Upper lobe of left lung (tissue), 6 donors: Measurements from ENCODE around the gene MICAL3. TPM values are rescaled to one million over a fixed set of nuclear protein-coding genes. Genes with fewer than 3 reads are reported as not detected.
"Not testable (repeated sequence)": the region's sequence is repeated elsewhere in the genome, so short reads cannot be mapped to it uniquely, and the experiment has no call there.

Experiments used
- ATAC-seq, 2 donors: fragments of 200-7000 bp; cut with Tn5 transposase; one replicate each; pipeline ENCODE4 v1.9.1; 2022; ENCODE audit warnings: mild to moderate bottlenecking in 2 of 2, moderate library complexity in 2 of 2; ENCODE audit not compliant: low FRiP score in 2 of 2
- DNase-seq, 2 donors: peaks; one replicate each; pipeline ENCODE4 v3.0.0-alpha.2; 2019 to 2020
- H3K27ac ChIP-seq, 4 donors: fragments of 200-600 bp; sonication (generic); one replicate each; pipeline ENCODE4 v1.5.1; 2016 to 2019
- H3K27me3 ChIP-seq, 4 donors: fragments of 200-600 bp; sonication (generic); one replicate each; pipeline ENCODE4 v1.5.1; 2017 to 2019
- H3K36me3 ChIP-seq, 4 donors: fragments of 200-600 bp; sonication (generic); one replicate each; pipeline ENCODE4 v1.5.1; 2016 to 2019
- H3K4me1 ChIP-seq, 4 donors: fragments of 200-600 bp; sonication (generic); one replicate each; pipeline ENCODE4 v1.5.1; 2018 to 2019
- H3K4me3 ChIP-seq, 4 donors: fragments of 200-600 bp; sonication (generic); one replicate each; pipeline ENCODE4 v1.5.1; 2017 to 2019; ENCODE audit warnings: mild to moderate bottlenecking in 2 of 4, moderate library complexity in 1 of 4
- H3K9me3 ChIP-seq, 4 donors: fragments of 200-600 bp; sonication (generic); one replicate each; pipeline ENCODE4 v1.5.1; 2018 to 2019
- CTCF ChIP-seq, 6 experiments: fragments of 450-650 bp in 4 of 6; fragments of 200-600 bp in 2 of 6; sonication (generic) in 2 of 6; IDR thresholded peaks; one replicate each; pipeline ENCODE4 v1.5.1; 2016 to 2019; ENCODE audit warnings: antibody characterized with exemption in 6 of 6
- EP300 ChIP-seq, 4 donors: sonication (generic); formaldehyde crosslinking; IDR thresholded peaks; one replicate each; pipeline ENCODE4 v1.5.1; 2017; ENCODE audit warnings: antibody characterized with exemption in 4 of 4, control low read depth in 2 of 4
- POLR2A ChIP-seq, 4 donors: fragments of 450-650 bp; IDR thresholded peaks; one replicate each; pipeline ENCODE4 v1.5.1; 2016 to 2017; ENCODE audit warnings: antibody characterized with exemption in 4 of 4, mild to moderate bottlenecking in 2 of 4
- POLR2AphosphoS5 ChIP-seq, 2 donors: sonication (generic); formaldehyde crosslinking; IDR thresholded peaks; one replicate each; pipeline ENCODE4 v1.5.1; 2017; ENCODE audit warnings: antibody characterized with exemption in 2 of 2
- WGBS, 2 donors: methylation state at CpG; one replicate each; pipeline ENCODE4 v1.1.5; 2017 to 2018; 5-methylcytosine and 5-hydroxymethylcytosine counted together
- total RNA-seq, 6 donors: library from RNA; depleted of rRNA in 4 of 6; stranded (reverse); fragments of >200 nt in 4 of 6; gene quantifications; one replicate each; pipeline versions ENCODE4 v1.1.0 to v1.2.1, GENCODE V29; 2016 to 2021
- donor health status: DM: no; HTN: no; CAD: no; lungs with moderate emphysema.
- donor health status: DM: no; HTN: yes; CAD: no; lungs with severe emphysema.

MICAL3 gene
- total RNA-seq, 6 donors from 2014 or later, result 6.4 to 39.8 (median 23.4) TPM

GRCh38 chr22:17938484-17938924 is 85.9 kb downstream of the MICAL3 start:
- no peak overlapping the region for H3K4me3 ChIP-seq
- H3K27ac ChIP-seq, result no peak overlapping the region
- no peaks in the 10 kb centered on the region for H3K27me3 ChIP-seq
- no peak for TF ChIP-seq CTCF (IDR thresholded peaks at IDR 0.05)
- TF ChIP-seq POLR2A (IDR thresholded peaks at IDR 0.05), result no peak
- TF ChIP-seq EP300 (IDR thresholded peaks at IDR 0.05), result no peak
- TF ChIP-seq POLR2AphosphoS5 (IDR thresholded peaks at IDR 0.05), result no peak
- H3K4me1 ChIP-seq, result peaks cover 0 to 9% (median 0%) of the 10 kb centered on the region in 4 donors
- peak in 1 of 2 donors; percentile 18 for DNase-seq
- 75 to 83% methylated on average over 6 to 8 of the region's 8 CpGs for WGBS, 2 donors
- H3K36me3 ChIP-seq, result no peaks in the 10 kb centered on the region
- ATAC-seq, result peak in 1 of 2 donors; percentile 22
- no peaks in the 10 kb centered on the region for H3K9me3 ChIP-seq

GRCh38 chr22:17932457-17932856 is 91.9 kb downstream of the MICAL3 start:
- H3K27me3 ChIP-seq, H3K9me3 ChIP-seq, H3K27ac ChIP-seq, H3K4me1 ChIP-seq, ATAC-seq, H3K4me3 ChIP-seq, DNase-seq, H3K36me3 ChIP-seq: not testable (repeated sequence)
- WGBS, 2 donors, result 91 to 93% methylated on average over 2 of the region's 2 CpGs

GRCh38 chr22:17931400-17931825 is 92.9 kb downstream of the MICAL3 start:
- ATAC-seq (no peak), DNase-seq (peak in 1 of 2 donors; percentile 19)
- 59 to 80% methylated on average over 3 of the region's 3 CpGs for WGBS, 2 donors
- no peaks in the 10 kb centered on the region for H3K36me3 ChIP-seq
- H3K4me1 ChIP-seq, result peaks cover 0 to 10% (median 0%) of the 10 kb centered on the region in 4 donors
- TF ChIP-seq EP300 (IDR thresholded peaks at IDR 0.05) (no peak), POLR2AphosphoS5 (IDR thresholded peaks at IDR 0.05) (no peak), CTCF (IDR thresholded peaks at IDR 0.05) (no peak), POLR2A (IDR thresholded peaks at IDR 0.05) (no peak)
- H3K9me3 ChIP-seq, result no peaks in the 10 kb centered on the region
- H3K27me3 ChIP-seq, result no peaks in the 10 kb centered on the region
- no peak overlapping the region for H3K4me3 ChIP-seq
- H3K27ac ChIP-seq, result no peak overlapping the region

GRCh38 chr22:17930455-17931313 is 93.7 kb downstream of the MICAL3 start:
- ATAC-seq (no peak), DNase-seq (peak; percentile 18 to 56)
- H3K27ac ChIP-seq, result no peak overlapping the region
- WGBS, 2 donors, result 96 to 97% methylated on average over 15 to 16 of the region's 18 CpGs
- H3K4me3 ChIP-seq, result no peak overlapping the region
- no peaks in the 10 kb centered on the region for H3K27me3 ChIP-seq
- TF ChIP-seq POLR2AphosphoS5 (IDR thresholded peaks at IDR 0.05), result no peak
- TF ChIP-seq EP300 (IDR thresholded peaks at IDR 0.05), result no peak
- TF ChIP-seq POLR2A (IDR thresholded peaks at IDR 0.05), result no peak
- TF ChIP-seq CTCF (IDR thresholded peaks at IDR 0.05), result no peak
- no peaks in the 10 kb centered on the region for H3K36me3 ChIP-seq
- no peaks in the 10 kb centered on the region for H3K9me3 ChIP-seq
- H3K4me1 ChIP-seq, result peaks cover 0 to 10% (median under 1%) of the 10 kb centered on the region in 4 donors

- peaks cover 0 to 15% (median 8%) of the 10 kb centered on the region in 4 donors for H3K4me1 ChIP-seq
- ATAC-seq (no peak), DNase-seq (no peak)
- H3K36me3 ChIP-seq, result no peaks in the 10 kb centered on the region
- TF ChIP-seq POLR2A (IDR thresholded peaks at IDR 0.05) (no peak), POLR2AphosphoS5 (IDR thresholded peaks at IDR 0.05) (no peak), EP300 (IDR thresholded peaks at IDR 0.05) (no peak), CTCF (IDR thresholded peaks at IDR 0.05) (no peak)
- 83 to 87% methylated on average over 7 of the region's 7 CpGs for WGBS, 2 donors
- no peak overlapping the region for H3K27ac ChIP-seq
- H3K4me3 ChIP-seq, result no peak overlapping the region
- no peaks in the 10 kb centered on the region for H3K27me3 ChIP-seq
- no peaks in the 10 kb centered on the region for H3K9me3 ChIP-seq
These were observed 94.5 kb downstream of the MICAL3 start for GRCh38 chr22:17929909-17930308.
